Measurements from ENCODE around the gene NDRG4.

GRCh38 chr16:58454856-58455255, 45.1 kb upstream of the NDRG4 start:
- no peak for TF ChIP-seq CTCF (IDR thresholded peaks at IDR 0.05; ENCODE audit: low read depth, low read length, poor library complexity, severe bottlenecking)
- no peak for TF ChIP-seq EZH2phosphoT487 (IDR thresholded peaks at IDR 0.05; ENCODE audit: borderline replicate concordance, low read length)

Data from DOHH2 (cell line).